Ascending aorta (tissue), 2 donors: ENCODE measurements around the gene ADK. TPM values are rescaled to one million over a fixed set of nuclear protein-coding genes. Genes with fewer than 3 reads are reported as not detected.
"Not testable (repeated sequence)": the region's sequence is repeated elsewhere in the genome, so short reads cannot be mapped to it uniquely, and the experiment has no call there.

Experiments used
- DNase-seq, 2 donors: peaks; one replicate each; pipeline ENCODE4 v3.0.0-alpha.2; 2019; ENCODE audit warnings: low spot score in 2 of 2
- H3K27ac ChIP-seq, 2 donors: fragments of 200-600 bp; sonication (generic); one replicate each; pipeline ENCODE4 v1.5.1; 2016 to 2017; ENCODE audit warnings: mild to moderate bottlenecking in 1 of 2
- H3K27me3 ChIP-seq: fragments of 200-600 bp; sonication (generic); one replicate; pipeline ENCODE4 v1.5.1; 2017
- H3K36me3 ChIP-seq, 2 donors: fragments of 200-600 bp; sonication (generic); one replicate each; pipeline ENCODE4 v1.5.1; 2016
- H3K4me1 ChIP-seq, 2 donors: fragments of 200-600 bp; sonication (generic); one replicate each; pipeline ENCODE4 v1.5.1; 2016 to 2017; ENCODE audit warnings: mild to moderate bottlenecking in 1 of 2
- H3K4me3 ChIP-seq, 2 donors: fragments of 200-600 bp; sonication (generic); one replicate each; pipeline ENCODE4 v1.5.1; 2016 to 2017; ENCODE audit warnings: mild to moderate bottlenecking in 1 of 2
- H3K9me3 ChIP-seq, 2 donors: fragments of 200-600 bp; sonication (generic); one replicate each; pipeline ENCODE4 v1.5.1; 2016
- intact Hi-C: fragments of 100-400 bp; cut with DNase I; formaldehyde crosslinking; loops from one replicate; pipeline ENCODE4 v1.15.1; 2023
- total RNA-seq: library from RNA; depleted of rRNA; stranded (reverse); fragments of >200 nt; gene quantifications from one replicate; pipeline ENCODE4 v1.1.0, GENCODE V29; 2016
- TF ChIP-seq, protein P1 (sequence below), 3 experiments: fragments of 200-600 bp in 2 of 3; fragments of 450-650 bp in 1 of 3; sonication (generic) in 2 of 3; IDR thresholded peaks; one replicate each; pipeline ENCODE4 v1.5.1; 2016 to 2019; ENCODE audit warnings: antibody characterized with exemption in 3 of 3, mild to moderate bottlenecking in 1 of 3, moderate library complexity in 1 of 3

ADK gene
- total RNA-seq, 1 donor from 2014 or later: 2.4 TPM

GRCh38 chr10:74187237-74187636 lies 36.2 kb downstream of the ADK start:
- TF ChIP-seq, protein P1, sequence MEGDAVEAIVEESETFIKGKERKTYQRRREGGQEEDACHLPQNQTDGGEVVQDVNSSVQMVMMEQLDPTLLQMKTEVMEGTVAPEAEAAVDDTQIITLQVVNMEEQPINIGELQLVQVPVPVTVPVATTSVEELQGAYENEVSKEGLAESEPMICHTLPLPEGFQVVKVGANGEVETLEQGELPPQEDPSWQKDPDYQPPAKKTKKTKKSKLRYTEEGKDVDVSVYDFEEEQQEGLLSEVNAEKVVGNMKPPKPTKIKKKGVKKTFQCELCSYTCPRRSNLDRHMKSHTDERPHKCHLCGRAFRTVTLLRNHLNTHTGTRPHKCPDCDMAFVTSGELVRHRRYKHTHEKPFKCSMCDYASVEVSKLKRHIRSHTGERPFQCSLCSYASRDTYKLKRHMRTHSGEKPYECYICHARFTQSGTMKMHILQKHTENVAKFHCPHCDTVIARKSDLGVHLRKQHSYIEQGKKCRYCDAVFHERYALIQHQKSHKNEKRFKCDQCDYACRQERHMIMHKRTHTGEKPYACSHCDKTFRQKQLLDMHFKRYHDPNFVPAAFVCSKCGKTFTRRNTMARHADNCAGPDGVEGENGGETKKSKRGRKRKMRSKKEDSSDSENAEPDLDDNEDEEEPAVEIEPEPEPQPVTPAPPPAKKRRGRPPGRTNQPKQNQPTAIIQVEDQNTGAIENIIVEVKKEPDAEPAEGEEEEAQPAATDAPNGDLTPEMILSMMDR (IDR thresholded peaks at IDR 0.05): no peak
- intact Hi-C loops: no loop called here

GRCh38 chr10:74188617-74189016 lies 37.6 kb downstream of the ADK start:
- H3K9me3 ChIP-seq, H3K36me3 ChIP-seq, H3K4me3 ChIP-seq, H3K27ac ChIP-seq, intact Hi-C loops, DNase-seq, H3K27me3 ChIP-seq: not testable (repeated sequence)
- H3K4me1 ChIP-seq: peaks cover 0 to 13% of the 10 kb centered on the region in 2 donors

More at GRCh38 chr10:74187237-74187636, 36.2 kb downstream of the ADK start:
- peaks cover 0 to 13% of the 10 kb centered on the region in 2 donors for H3K4me1 ChIP-seq
- H3K27me3 ChIP-seq: no peaks in the 10 kb centered on the region
- no peak overlapping the region for H3K27ac ChIP-seq
- no peaks in the 10 kb centered on the region for H3K36me3 ChIP-seq
- no peaks in the 10 kb centered on the region for H3K9me3 ChIP-seq
- DNase-seq: no peak
- no peak overlapping the region for H3K4me3 ChIP-seq

GRCh38 chr10:74189999-74190421 lies 39.0 kb downstream of the ADK start:
- Histone ChIP-seq H3K4me1 (peaks cover 0 to 13% of the 10 kb centered on the region in 2 donors), H3K27me3 (no peaks in the 10 kb centered on the region), H3K36me3 (no peaks in the 10 kb centered on the region), H3K27ac (peak overlapping the region; percentile 62 to 75), H3K4me3 (peak overlapping the region in 1 of 2 donors; percentile 38), H3K9me3 (no peaks in the 10 kb centered on the region)
- TF ChIP-seq, protein P1 (IDR thresholded peaks at IDR 0.05): no peak
- DNase-seq: no peak
- intact Hi-C loops: loop anchor here (5.0 kb wide), 1 partner anchor 38 kb away; the partner anchor contains the start of genes ADK and AP3M1

DNA sequence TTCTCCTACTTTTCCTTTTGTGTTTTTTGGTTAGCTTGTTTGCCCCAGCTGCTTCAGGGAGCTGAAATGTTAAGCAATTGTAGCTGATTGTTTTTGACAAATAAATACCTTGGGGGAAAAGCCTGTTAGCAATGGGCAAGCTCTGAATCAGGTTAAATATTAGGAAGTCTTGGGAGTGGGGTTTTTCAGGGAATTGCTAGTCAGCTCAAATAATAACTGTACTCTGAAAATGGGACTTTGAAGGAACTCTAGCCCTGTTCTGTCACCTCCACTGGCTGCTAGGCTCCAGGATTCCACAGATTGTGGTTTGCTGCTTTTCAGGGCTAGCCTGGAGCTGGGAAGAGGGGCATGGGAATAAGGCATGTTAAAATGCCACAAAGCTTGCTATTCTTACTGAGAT lies 39.5 kb downstream of the ADK start:
- no peaks in the 10 kb centered on the region for H3K36me3 ChIP-seq
- DNase-seq: no peak
- no peaks in the 10 kb centered on the region for H3K9me3 ChIP-seq
- intact Hi-C loops: loop anchor here (5.0 kb wide), 1 partner anchor 38 kb away; the partner anchor contains the start of genes ADK and AP3M1
- no peaks in the 10 kb centered on the region for H3K27me3 ChIP-seq
- H3K4me3 ChIP-seq: peak overlapping the region in 1 of 2 donors; percentile 38
- peak overlapping the region; percentile 62 to 75 for H3K27ac ChIP-seq
- peaks cover 0 to 13% of the 10 kb centered on the region in 2 donors for H3K4me1 ChIP-seq
- TF ChIP-seq, protein P1 (IDR thresholded peaks at IDR 0.05): no peak

- no peaks in the 10 kb centered on the region for H3K27me3 ChIP-seq
- H3K4me3 ChIP-seq: no peak overlapping the region
- TF ChIP-seq, protein P1 (IDR thresholded peaks at IDR 0.05): no peak
- H3K9me3 ChIP-seq: no peaks in the 10 kb centered on the region
- intact Hi-C loops: loop anchor here (5.0 kb wide), 1 partner anchor 42 kb away; the partner anchor contains the start of genes ADK and AP3M1
- H3K4me1 ChIP-seq: peaks cover 0 to 12% of the 10 kb centered on the region in 2 donors
- DNase-seq: no peak
- no peak overlapping the region for H3K27ac ChIP-seq
- H3K36me3 ChIP-seq: no peaks in the 10 kb centered on the region
Measured at GRCh38 chr10:74194545-74194944, 43.5 kb downstream of the ADK start.

DNA sequence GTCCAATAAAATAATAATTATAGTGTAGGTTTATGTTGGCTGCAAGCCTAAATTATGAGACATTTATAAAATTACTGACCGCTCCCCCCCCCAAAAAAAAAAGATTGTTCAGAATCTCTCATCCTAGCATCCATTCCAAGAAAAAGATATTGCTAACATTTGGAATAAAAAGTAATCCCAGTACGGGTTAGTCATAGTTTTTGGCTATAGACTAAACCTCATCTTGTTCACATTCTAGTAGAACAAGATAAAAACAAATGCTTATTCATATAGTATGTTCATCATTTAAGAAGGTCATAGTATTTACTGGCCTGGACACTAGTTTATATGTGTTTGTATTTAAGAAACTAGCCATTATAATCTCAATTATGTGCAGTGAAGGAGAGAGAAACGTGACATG lies 44.0 kb downstream of the ADK start:
- Histone ChIP-seq H3K9me3 (no peaks in the 10 kb centered on the region), H3K27me3 (no peaks in the 10 kb centered on the region), H3K4me1 (peaks cover 0 to 9% of the 10 kb centered on the region in 2 donors), H3K36me3 (no peaks in the 10 kb centered on the region), H3K27ac (no peak overlapping the region), H3K4me3 (no peak overlapping the region)
- intact Hi-C loops: loop anchor here (5.0 kb wide), 1 partner anchor 43 kb away; the partner anchor contains the start of genes ADK and AP3M1
- DNase-seq: no peak
- TF ChIP-seq, protein P1 (IDR thresholded peaks at IDR 0.05): no peak
